K562 (cell line): ENCODE results near the gene ASB15. TPM values are rescaled to one million over a fixed set of nuclear protein-coding genes. Genes with fewer than 3 reads are reported as not detected.
A peak's percentile ranks its signal among the peaks of the same experiment; 100 is the strongest.

ENCODE experiments used
- ARID1B ChIP-seq: fragments of 450-650 bp; IDR thresholded peaks from 2 replicates; pipeline ENCODE4 v1.6.1; 2016; ENCODE audit warnings: antibody characterized with exemption, mild to moderate bottlenecking, inconsistent platforms
- CCAR2 ChIP-seq: fragments of 200-400 bp; formaldehyde crosslinking; IDR thresholded peaks from 2 replicates; pipeline ENCODE4 v1.6.1; 2017; ENCODE audit warnings: mild to moderate bottlenecking, low read depth, low read length
- CEBPG ChIP-seq, 3 experiments: fragments of 200-800 bp in 1 of 3; sonication (Bioruptor generic) in 1 of 3; sonication (generic) in 1 of 3; formaldehyde crosslinking in 1 of 3; IDR thresholded peaks in 2 of 3; conservative IDR thresholded peaks in 1 of 3; 2 replicates each; pipeline versions ENCODE4 v1.6.1 to v1.8.0; 2016 to 2022; ENCODE audit warnings: missing compliant biosample characterization in 2 of 3, missing genetic modification characterization in 2 of 3, mild to moderate bottlenecking in 1 of 3, missing genetic modification reagents in 1 of 3
- CHD1 ChIP-seq: fragments of 200-600 bp; sonication (generic); IDR thresholded peaks from one replicate; pipeline ENCODE4 v1.6.1; 2012; ENCODE audit warnings: mild to moderate bottlenecking, moderate library complexity, low read length, inconsistent platforms
- ESRRA ChIP-seq: fragments of 450-650 bp; IDR thresholded peaks from 2 replicates; pipeline ENCODE4 v1.6.1; 2014; ENCODE audit warnings: low read depth, mild to moderate bottlenecking, moderate library complexity, borderline replicate concordance
- GMEB1 ChIP-seq: fragments of 250-450 bp; sonication (Bioruptor Pico); IDR thresholded peaks from 2 replicates; pipeline ENCODE4 v1.4.0; 2020; ENCODE audit warnings: mild to moderate bottlenecking
- JUND ChIP-seq, 2 experiments: IDR thresholded peaks; 2 replicates in 1 of 2; 3 replicates in 1 of 2; pipeline ENCODE4 v1.6.1; 2011; ENCODE audit warnings: borderline replicate concordance in 2 of 2, low read depth in 2 of 2, low read length in 2 of 2, improper control_type of control experiment in 1 of 2, missing biosample characterization in 1 of 2, missing genetic modification characterization in 1 of 2, missing genetic modification reagents in 1 of 2
- MEIS2 ChIP-seq: fragments of 450-650 bp; IDR thresholded peaks from 2 replicates; pipeline ENCODE4 v1.6.1; 2014; ENCODE audit warnings: mild to moderate bottlenecking; ENCODE audit not compliant: partially characterized antibody
- MYC ChIP-seq, 2 experiments: fragments of 250-450 bp in 1 of 2; sonication (Bioruptor Pico) in 1 of 2; IDR thresholded peaks; 2 replicates each; pipeline versions ENCODE4 v1.5.1 to v1.6.1; 2012 to 2021; ENCODE audit warnings: low read depth in 2 of 2, borderline replicate concordance in 1 of 2, improper control_type of control experiment in 1 of 2, low read length in 1 of 2, mild to moderate bottlenecking in 1 of 2, moderate library complexity in 1 of 2
- PBX2 ChIP-seq, 2 experiments: IDR thresholded peaks in 1 of 2; conservative IDR thresholded peaks in 1 of 2; 2 replicates each; pipeline ENCODE4 v1.6.1; 2016; ENCODE audit warnings: low read depth in 2 of 2, mild to moderate bottlenecking in 1 of 2, missing compliant biosample characterization in 1 of 2, missing genetic modification characterization in 1 of 2, moderate library complexity in 1 of 2
- RNF2 ChIP-seq: sonication (generic); IDR thresholded peaks from 2 replicates; pipeline ENCODE4 v1.6.1; 2016
- SMARCA4 ChIP-seq: fragments of 450-650 bp; IDR thresholded peaks from 2 replicates; pipeline ENCODE4 v1.6.1; 2016
- TBP ChIP-seq: optimal IDR thresholded peaks from 2 replicates; pipeline ENCODE3; 2011; ENCODE audit warnings: low read depth, low read length, improper control_type of control experiment
- TEAD1 ChIP-seq, 2 experiments: fragments of 450-650 bp in 1 of 2; sonication (generic) in 1 of 2; formaldehyde crosslinking; IDR thresholded peaks; 2 replicates each; pipeline versions ENCODE4 v1.4.0 to v1.8.0; 2020 to 2022; ENCODE audit warnings: mild to moderate bottlenecking in 2 of 2, missing genetic modification reagents in 1 of 2
- ZNF175 ChIP-seq: fragments of 200-800 bp; sonication (Bioruptor generic); IDR thresholded peaks from 2 replicates; pipeline ENCODE4 v1.6.1; 2016; ENCODE audit warnings: low read depth, mild to moderate bottlenecking, missing genetic modification characterization, missing compliant biosample characterization
- ZNF212 ChIP-seq: fragments of 450-650 bp; formaldehyde crosslinking; IDR thresholded peaks from 2 replicates; pipeline ENCODE4 v1.4.0; 2020; ENCODE audit warnings: mild to moderate bottlenecking
- ZNF639 ChIP-seq, 2 experiments: fragments of 200-800 bp in 1 of 2; sonication (Bioruptor generic) in 1 of 2; sonication (generic) in 1 of 2; formaldehyde crosslinking in 1 of 2; IDR thresholded peaks in 1 of 2; conservative IDR thresholded peaks in 1 of 2; 2 replicates each; pipeline versions ENCODE4 v1.5.0 to v1.6.1; 2016 to 2020; ENCODE audit warnings: missing compliant biosample characterization in 1 of 2, missing genetic modification characterization in 1 of 2, missing genetic modification reagents in 1 of 2
- ZNF75A ChIP-seq: fragments of 450-650 bp; formaldehyde crosslinking; IDR thresholded peaks from 2 replicates; pipeline ENCODE4 v1.4.0; 2020; ENCODE audit warnings: mild to moderate bottlenecking
- polyA plus RNA-seq, 8 experiments: library from polyadenylated mRNA; depleted of rRNA in 4 of 8; stranded (reverse) in 5 of 8; unstranded in 3 of 8; fragments of >200 nt; fragmentation: Nextera tagmentation in 2 of 8; fragmentation: Illumina TruSeq in 1 of 8; extraction: Ambion mirVana in 2 of 8; extraction: Trizol in 1 of 8; gene quantifications; 2 replicates each; pipeline versions ENCODE4 v1.2.1 to v1.2.3, GENCODE V29; 2011 to 2014; ENCODE audit warnings: inconsistent platforms in 1 of 8, missing spikeins in 1 of 8
- total RNA-seq, 7 experiments: library from RNA; depleted of rRNA in 6 of 7; stranded (reverse); fragments of >200 nt in 6 of 7; fragmentation: Illumina TruSeq in 2 of 7; extraction: Trizol in 2 of 7; gene quantifications; 2 replicates each; pipeline versions ENCODE4 v1.2.1 to v1.2.3, GENCODE V29; 2011 to 2021; ENCODE audit warnings: low replicate concordance in 1 of 7

ASB15 gene
- total and polyA plus RNA-seq, 9 of the 15 experiments (the other 6 are each of a cell fraction or from before 2014, with no cell fraction given) = 0.03 to 0.14 (median 0.04) TPM; not detected in 3

- TF ChIP-seq CEBPG (CRISPR knock-in tag; IDR thresholded peaks at IDR 0.05) (no peak), CEBPG (tag; conservative IDR thresholded peaks at IDR 0.05 in 1 of 2, IDR thresholded peaks at IDR 0.05 in 1 of 2) (peak; percentile 88 to 89), ZNF639 (CRISPR knock-in tag; conservative IDR thresholded peaks at IDR 0.05 in 1 of 2, IDR thresholded peaks at IDR 0.05 in 1 of 2) (peak in 1 of 2 experiments; percentile 25; a peak in 1 of 4 replicates), CCAR2 (no peak), ZNF212 (CRISPR knock-in tag) (0 out of 2 replicates have a peak, but pooled peaks have one; percentile 46), ZNF75A (CRISPR knock-in tag) (peak; percentile 46; the same call in 1 of the 2 replicates), CHD1 (no peak), MYC (IDR thresholded peaks at IDR 0.05; ENCODE audit: low read depth, low read length) (peak; percentile 63), MYC (CRISPR knock-in tag; IDR thresholded peaks at IDR 0.05; ENCODE audit: borderline replicate concordance, low read depth) (no peak), ESRRA (peak; percentile 73), ARID1B (peak; percentile 67; the same call in 1 of the 2 replicates), GMEB1 (CRISPR knock-in tag) (no peak), SMARCA4 (peak; percentile 48; the same call in 1 of the 2 replicates), JUND (IDR thresholded peaks at IDR 0.05; ENCODE audit: borderline replicate concordance, low read depth, low read length) (peak; percentile 86), JUND (tag; IDR thresholded peaks at IDR 0.05; ENCODE audit: borderline replicate concordance, low read depth, low read length) (peak; percentile 90; the same call in 2 of the 3 replicates), ZNF175 (CRISPR knock-in tag) (peak; percentile 83; the same call in 1 of the 2 replicates), TEAD1 (CRISPR knock-in tag; IDR thresholded peaks at IDR 0.05) (peak in 1 of 2 experiments; percentile 86; a peak in 2 of 4 replicates), PBX2 (CRISPR knock-in tag; IDR thresholded peaks at IDR 0.05; ENCODE audit: low read depth) (peak; percentile 93), PBX2 (tag; conservative IDR thresholded peaks at IDR 0.05; ENCODE audit: low read depth) (peak; percentile 99), TBP (no peak), MEIS2 (peak; percentile 99), RNF2 (peak; percentile 48; the same call in 1 of the 2 replicates)
These were observed 42.1 kb downstream of the ASB15 start (continued) for GRCh38 chr7:123643495-123644441.
